ENCODE data around the gene ZFPM1.

ZFPM1 gene

DNA sequence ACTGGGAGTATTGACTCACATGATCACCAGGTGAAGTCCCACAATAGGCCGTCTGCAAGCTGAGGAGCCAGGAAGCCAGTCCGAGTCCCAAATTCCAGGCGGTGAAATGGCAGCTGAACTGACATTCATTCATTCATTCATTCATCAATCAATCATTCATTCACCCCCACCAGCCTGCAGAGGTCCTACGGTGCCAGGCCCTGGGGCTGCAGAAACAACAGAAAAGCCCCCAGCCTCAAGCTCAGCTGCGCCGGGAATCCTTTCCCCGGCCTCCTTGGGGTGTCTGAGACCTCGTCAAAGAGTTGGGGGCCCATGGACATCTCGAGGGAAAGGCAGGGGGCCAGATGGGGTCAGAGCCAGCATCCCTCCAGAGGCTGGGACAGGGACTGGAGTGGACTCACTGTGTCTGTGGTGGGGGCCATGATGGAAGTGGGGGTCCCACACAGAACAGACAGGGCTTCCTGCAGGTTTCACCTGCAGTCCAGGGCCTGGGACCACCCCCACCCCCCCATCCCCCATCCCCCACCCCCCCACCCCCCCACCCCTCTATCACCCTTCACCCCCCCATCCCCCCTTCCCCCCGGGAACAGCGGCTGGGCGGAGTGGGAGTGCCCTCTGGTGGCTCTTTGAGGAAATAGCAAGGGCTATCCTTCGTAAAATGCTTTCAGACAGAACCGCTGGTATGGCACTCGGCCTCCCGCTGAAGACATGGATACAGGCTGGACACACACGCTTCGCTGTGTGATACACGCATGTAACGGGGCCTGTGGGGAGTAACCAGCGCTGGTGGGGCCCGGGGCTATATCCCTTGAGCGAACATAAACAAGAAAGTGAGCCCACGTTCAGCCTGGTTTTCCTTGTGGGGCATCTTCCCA, 108.6 kb downstream of the ZFPM1 start:
- no peak for DNase-seq (ENCODE audit: low read depth, low spot score)
- Histone ChIP-seq H3K4me3 (no peak overlapping the region), H3K9ac (ENCODE audit: insufficient read length) (no peak overlapping the region), H3K36me3 (ENCODE audit: insufficient read depth, low read length) (no peaks in the 10 kb centered on the region), H3K9me3 (ENCODE audit: low read depth, low read length) (no peaks in the 10 kb centered on the region), H3K27ac (no peak overlapping the region)
- TF ChIP-seq POLR2AphosphoS5 (IDR thresholded peaks at IDR 0.05; ENCODE audit: borderline replicate concordance, low read depth, low read length): no peak
- TF ChIP-seq EZH2 (IDR thresholded peaks at IDR 0.05): no peak
- no peak for TF ChIP-seq FOXP2 (optimal IDR thresholded peaks at IDR 0.05; ENCODE audit: control extremely low read depth, extremely low read length, insufficient read depth)

DNA sequence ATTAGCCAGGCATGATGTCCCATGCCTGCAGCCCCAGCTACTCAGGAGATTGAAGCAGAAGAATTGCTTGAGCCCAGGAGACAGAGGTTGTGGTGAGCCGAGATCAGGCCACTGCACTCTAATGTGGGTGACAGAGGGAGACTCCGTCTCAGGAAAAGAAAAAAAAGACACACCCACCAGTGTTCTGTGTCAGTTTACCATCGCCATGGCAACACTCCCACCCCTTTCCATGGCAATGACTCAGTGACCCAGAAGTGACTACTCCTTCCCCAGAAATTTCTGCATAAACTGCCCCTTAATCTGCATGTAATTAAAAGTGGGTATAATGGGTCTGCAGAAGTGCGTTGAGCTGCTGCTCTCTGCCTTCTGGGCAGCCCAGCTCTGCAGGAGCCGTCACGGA, 113.1 kb downstream of the ZFPM1 start:
- DNase-seq (ENCODE audit: low read depth, low spot score): no peak

DNA sequence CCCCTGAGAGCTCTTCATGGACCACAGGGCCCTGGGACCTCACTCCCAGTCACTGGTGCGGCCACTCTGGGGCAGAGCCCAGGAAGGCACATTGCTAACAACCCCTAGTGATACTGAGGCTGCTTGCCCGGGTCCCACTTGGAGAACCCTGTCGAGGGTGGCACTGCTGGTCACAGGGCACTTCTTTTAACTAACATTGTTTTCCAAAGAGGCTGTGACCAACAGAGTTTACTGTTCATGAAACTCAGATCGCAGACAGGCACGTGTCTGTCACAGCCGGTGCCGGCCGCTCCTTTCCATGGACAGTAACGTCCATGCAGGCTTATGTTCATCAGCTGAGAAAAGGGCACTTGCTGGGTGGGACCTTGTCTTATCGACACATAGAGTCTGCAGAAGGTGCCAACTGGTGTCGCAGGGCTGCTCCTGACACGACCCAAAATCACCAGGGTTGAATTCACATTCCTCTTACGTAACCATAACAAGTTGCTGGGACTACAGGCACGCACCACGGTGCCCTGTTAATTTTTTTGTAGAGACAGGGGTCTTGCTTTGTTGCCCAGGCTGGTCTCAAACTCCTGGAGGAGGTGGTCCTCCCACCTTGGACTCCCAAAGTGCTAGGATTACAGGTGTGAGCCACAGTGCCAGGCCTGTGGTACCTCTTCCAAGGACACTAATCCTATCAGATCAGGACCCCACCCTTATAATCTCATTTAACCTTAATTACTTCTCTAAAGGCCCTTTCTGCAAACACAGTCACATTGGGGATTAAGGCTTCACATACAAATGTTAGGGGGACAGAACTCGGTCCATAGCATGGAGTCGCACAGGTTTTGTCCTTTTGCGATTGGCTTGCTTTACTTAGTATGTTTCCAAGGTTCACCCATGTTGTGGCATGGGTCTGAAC, 115.9 kb downstream of the ZFPM1 start:
- Histone ChIP-seq H3K36me3 (ENCODE audit: insufficient read depth, low read length) (no peaks in the 10 kb centered on the region; the same call in 1 of the 2 replicates), H3K27ac (no peak overlapping the region), H3K9ac (ENCODE audit: insufficient read length) (peak overlapping the region; percentile 77), H3K9me3 (ENCODE audit: low read depth, low read length) (no peaks in the 10 kb centered on the region), H3K4me3 (peak overlapping the region; percentile 80)
- TF ChIP-seq FOXP2 (optimal IDR thresholded peaks at IDR 0.05; ENCODE audit: control extremely low read depth, extremely low read length, insufficient read depth) (no peak), EZH2 (IDR thresholded peaks at IDR 0.05) (no peak), POLR2AphosphoS5 (IDR thresholded peaks at IDR 0.05; ENCODE audit: borderline replicate concordance, low read depth, low read length) (no peak)
- DNase-seq (ENCODE audit: low read depth, low spot score): no peak

More for the DNA sequence above, 113.1 kb downstream of the ZFPM1 start:
- no peaks in the 10 kb centered on the region for H3K9me3 ChIP-seq (ENCODE audit: low read depth, low read length)
- no peak overlapping the region for H3K4me3 ChIP-seq
- H3K9ac ChIP-seq (ENCODE audit: insufficient read length): no peak overlapping the region
- TF ChIP-seq EZH2 (IDR thresholded peaks at IDR 0.05): no peak
- TF ChIP-seq FOXP2 (optimal IDR thresholded peaks at IDR 0.05; ENCODE audit: control extremely low read depth, extremely low read length, insufficient read depth): no peak
- no peak for TF ChIP-seq POLR2AphosphoS5 (IDR thresholded peaks at IDR 0.05; ENCODE audit: borderline replicate concordance, low read depth, low read length)
- H3K36me3 ChIP-seq (ENCODE audit: insufficient read depth, low read length): no peaks in the 10 kb centered on the region
- H3K27ac ChIP-seq: no peak overlapping the region

DNA sequence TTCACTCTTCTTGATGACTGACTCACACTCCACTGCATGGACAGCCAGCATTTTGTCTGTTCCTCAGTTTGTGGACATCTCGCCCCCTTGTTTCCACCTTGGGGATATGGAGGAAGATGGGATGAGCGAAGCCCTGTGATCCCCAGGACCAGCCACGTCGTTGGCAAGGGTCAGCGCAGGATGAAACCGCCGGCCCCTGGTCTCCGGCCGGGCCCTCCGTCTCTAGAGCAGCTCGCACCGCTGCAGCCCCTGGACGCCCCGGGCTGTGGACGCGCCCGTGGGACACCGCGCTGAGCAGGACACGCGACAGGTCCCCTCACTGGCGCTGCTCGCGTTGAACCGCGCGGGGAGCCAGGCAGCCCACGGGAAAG, 116.5 kb downstream of the ZFPM1 start:
- H3K9ac ChIP-seq (ENCODE audit: insufficient read length): peak overlapping the region; percentile 77
- H3K9me3 ChIP-seq (ENCODE audit: low read depth, low read length): no peaks in the 10 kb centered on the region
- H3K27ac ChIP-seq: no peak overlapping the region
- DNase-seq (ENCODE audit: low read depth, low spot score): no peak
- TF ChIP-seq POLR2AphosphoS5 (IDR thresholded peaks at IDR 0.05; ENCODE audit: borderline replicate concordance, low read depth, low read length) (no peak), FOXP2 (optimal IDR thresholded peaks at IDR 0.05; ENCODE audit: control extremely low read depth, extremely low read length, insufficient read depth) (no peak), EZH2 (IDR thresholded peaks at IDR 0.05) (no peak)
- H3K36me3 ChIP-seq (ENCODE audit: insufficient read depth, low read length): no peaks in the 10 kb centered on the region; the same call in 1 of the 2 replicates
- H3K4me3 ChIP-seq: peak overlapping the region; percentile 80

DNA sequence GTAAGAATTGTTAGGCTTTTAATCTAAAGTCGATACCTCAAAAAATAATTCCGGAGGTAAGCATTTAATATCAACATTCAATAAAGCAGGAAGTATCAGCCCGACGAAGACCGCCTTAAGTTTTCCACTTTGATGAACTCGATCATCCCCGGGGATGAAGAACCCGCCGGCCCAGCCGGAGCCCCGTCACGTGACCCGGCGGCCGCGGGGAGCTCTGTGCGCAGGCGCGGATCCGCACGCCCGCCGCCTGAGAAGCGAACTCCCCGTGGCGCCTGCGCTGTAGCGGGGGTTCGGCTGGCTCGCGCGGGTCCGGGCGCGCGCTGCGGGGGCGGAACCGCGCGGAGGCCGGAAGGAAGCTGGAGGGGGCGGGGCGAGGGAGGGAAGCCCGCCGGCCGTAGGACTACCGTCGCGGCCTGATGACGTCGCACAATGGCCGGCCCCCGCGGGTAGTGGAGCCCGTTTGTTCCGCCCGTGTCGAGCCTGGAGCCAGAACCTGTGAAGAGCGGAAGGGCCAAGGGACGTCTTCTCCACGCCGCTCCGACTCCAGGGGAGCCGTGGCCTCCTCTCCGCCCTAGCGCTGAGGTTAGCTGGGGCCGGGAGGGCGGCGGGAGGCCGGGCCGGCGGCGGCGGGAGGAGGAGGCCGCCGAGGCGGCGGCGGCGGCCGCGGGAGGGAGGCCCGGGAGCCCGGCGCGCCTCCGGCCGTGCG, 117.1 kb downstream of the ZFPM1 start, which contains the start of gene ZC3H18:
Gene ZC3H18, plus strand, starts transcription at position 419 of the 706 bp plus-strand sequence. CDS start 6,721 bp downstream, outside the sequence.
- H3K36me3 ChIP-seq (ENCODE audit: insufficient read depth, low read length): no peaks in the 10 kb centered on the region; the same call in 1 of the 2 replicates
- no peak within 1 kb of the TSS for H3K27ac ChIP-seq
- no peaks in the 10 kb centered on the region for H3K9me3 ChIP-seq (ENCODE audit: low read depth, low read length)
- H3K4me3 ChIP-seq: peak within 1 kb of the TSS; percentile 80
- no peak for DNase-seq (ENCODE audit: low read depth, low spot score)
- peak within 1 kb of the TSS; percentile 78 for H3K9ac ChIP-seq (ENCODE audit: insufficient read length)
- no peak for TF ChIP-seq EZH2 (IDR thresholded peaks at IDR 0.05)
- TF ChIP-seq FOXP2 (optimal IDR thresholded peaks at IDR 0.05; ENCODE audit: control extremely low read depth, extremely low read length, insufficient read depth): no peak
- peak; percentile 69; the same call in 1 of the 2 replicates for TF ChIP-seq POLR2AphosphoS5 (IDR thresholded peaks at IDR 0.05; ENCODE audit: borderline replicate concordance, low read depth, low read length)

DNA sequence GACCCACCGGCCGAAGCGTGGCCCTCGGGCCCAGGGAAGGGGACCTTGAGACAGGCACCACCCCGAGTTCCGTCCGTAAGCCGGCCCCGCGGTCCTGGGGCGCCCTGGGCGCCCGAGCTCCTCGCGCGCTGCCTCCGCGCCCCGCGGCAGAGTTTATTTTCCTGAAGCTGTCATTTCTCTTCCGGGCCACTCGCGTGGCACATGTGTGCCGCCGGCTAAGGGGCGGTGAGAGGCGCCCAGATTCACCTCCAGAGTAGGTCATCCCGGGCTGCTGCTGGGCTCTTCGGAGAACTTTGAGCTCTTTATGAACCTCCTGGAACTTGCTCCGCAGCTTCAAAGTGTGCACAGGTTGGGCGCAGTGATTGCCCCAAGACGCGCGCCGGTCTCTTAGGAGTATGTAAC, 117.6 kb downstream of the ZFPM1 start:
- Histone ChIP-seq H3K4me3 (peak overlapping the region; percentile 80), H3K36me3 (ENCODE audit: insufficient read depth, low read length) (no peaks in the 10 kb centered on the region; the same call in 1 of the 2 replicates), H3K9me3 (ENCODE audit: low read depth, low read length) (no peaks in the 10 kb centered on the region), H3K27ac (no peak overlapping the region), H3K9ac (ENCODE audit: insufficient read length) (peak overlapping the region; percentile 78)
- no peak for DNase-seq (ENCODE audit: low read depth, low spot score)
- TF ChIP-seq FOXP2 (optimal IDR thresholded peaks at IDR 0.05; ENCODE audit: control extremely low read depth, extremely low read length, insufficient read depth): no peak
- no peak for TF ChIP-seq EZH2 (IDR thresholded peaks at IDR 0.05)
- TF ChIP-seq POLR2AphosphoS5 (IDR thresholded peaks at IDR 0.05; ENCODE audit: borderline replicate concordance, low read depth, low read length): no peak

DNA sequence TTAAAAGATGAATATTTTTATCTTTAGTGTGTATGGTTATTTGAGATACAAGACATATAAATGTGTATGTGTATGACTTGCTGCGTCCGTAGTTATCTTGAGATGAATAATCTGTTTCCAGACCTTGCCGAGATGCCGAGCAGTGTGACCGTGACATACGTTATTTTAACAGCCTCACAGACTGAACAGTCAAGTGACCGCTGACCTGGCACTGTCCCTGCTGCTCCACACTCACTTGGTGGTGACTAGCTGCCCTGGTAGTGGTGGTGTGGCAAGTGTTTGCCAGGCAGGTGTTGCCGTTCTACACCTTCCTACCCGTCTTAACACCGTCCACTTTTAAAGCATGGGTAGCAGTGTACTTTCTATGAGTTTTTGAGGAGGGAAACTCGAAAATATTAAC, 122.2 kb downstream of the ZFPM1 start:
- no peaks in the 10 kb centered on the region for H3K9me3 ChIP-seq (ENCODE audit: low read depth, low read length)
- H3K27ac ChIP-seq: no peak overlapping the region
- DNase-seq (ENCODE audit: low read depth, low spot score): no peak
- TF ChIP-seq EZH2 (IDR thresholded peaks at IDR 0.05): no peak
- no peak overlapping the region for H3K4me3 ChIP-seq
- H3K36me3 ChIP-seq (ENCODE audit: insufficient read depth, low read length): no peaks in the 10 kb centered on the region; the same call in 1 of the 2 replicates
- no peak overlapping the region for H3K9ac ChIP-seq (ENCODE audit: insufficient read length)
